H9 (cell line): Measurements from ENCODE around the gene CDK5R2. TPM values are rescaled to one million over a fixed set of nuclear protein-coding genes. Genes with fewer than 3 reads are reported as not detected.

Experiments used
- DNase-seq: peaks from one replicate; pipeline ENCODE4 v3.0.0-alpha.2; 2017
- H2AFZ ChIP-seq: one replicate; pipeline ENCODE4 v1.6.1; 2013; ENCODE audit warnings: mild to moderate bottlenecking, low read length, control low read depth, moderate library complexity
- H2AK5ac ChIP-seq: 2 replicates; pipeline ENCODE4 v1.6.1; 2013; ENCODE audit warnings: low read length, control low read depth, mixed read lengths; ENCODE audit not compliant: insufficient read length
- H2BK120ac ChIP-seq: one replicate; pipeline ENCODE4 v1.6.1; 2013; ENCODE audit warnings: low read depth, mild to moderate bottlenecking, low read length, control low read depth, inconsistent platforms; ENCODE audit not compliant: poor library complexity, severe bottlenecking
- H2BK12ac ChIP-seq: 2 replicates; pipeline ENCODE4 v1.6.1; 2013; ENCODE audit warnings: low read length, control low read depth, mixed read lengths, low read depth; ENCODE audit not compliant: insufficient read length
- H2BK15ac ChIP-seq: 2 replicates; pipeline ENCODE4 v1.6.1; 2013; ENCODE audit warnings: low read depth, low read length, control low read depth
- H2BK20ac ChIP-seq: one replicate; pipeline ENCODE4 v1.6.1; 2013; ENCODE audit warnings: low read depth, mild to moderate bottlenecking, low read length, control low read depth, inconsistent platforms; ENCODE audit not compliant: poor library complexity, severe bottlenecking
- H2BK5ac ChIP-seq: 2 replicates; pipeline ENCODE4 v1.6.1; 2013; ENCODE audit warnings: low read length, control low read depth, mixed read lengths; ENCODE audit not compliant: insufficient read length
- H3K14ac ChIP-seq: 2 replicates; pipeline ENCODE4 v1.6.1; 2013; ENCODE audit warnings: low read length, control low read depth; ENCODE audit not compliant: insufficient read depth
- H3K18ac ChIP-seq: 2 replicates; pipeline ENCODE4 v1.6.1; 2013; ENCODE audit warnings: low read depth, mild to moderate bottlenecking, mixed read lengths, low read length, control low read depth; ENCODE audit not compliant: insufficient read length
- H3K23ac ChIP-seq: 2 replicates; pipeline ENCODE4 v1.6.1; 2013; ENCODE audit warnings: low read length, control low read depth, mixed read lengths, low read depth; ENCODE audit not compliant: insufficient read length
- H3K23me2 ChIP-seq: 2 replicates; pipeline ENCODE4 v1.6.1; 2013; ENCODE audit warnings: low read depth, mild to moderate bottlenecking, mixed read lengths, low read length, control low read depth; ENCODE audit not compliant: insufficient read length, poor library complexity, severe bottlenecking
- H3K27ac ChIP-seq: 2 replicates; pipeline ENCODE4 v1.5.1; 2013; ENCODE audit warnings: low read length, control low read depth, mixed read lengths, low read depth; ENCODE audit not compliant: insufficient read length
- H3K27me3 ChIP-seq: 2 replicates; pipeline ENCODE4 v1.6.1; 2013; ENCODE audit warnings: low read length, control low read depth, inconsistent platforms; ENCODE audit not compliant: insufficient read depth
- H3K4ac ChIP-seq: 2 replicates; pipeline ENCODE4 v1.6.1; 2013; ENCODE audit warnings: low read depth, mild to moderate bottlenecking, control low read depth, inconsistent platforms, low read length, moderate library complexity
- H3K4me1 ChIP-seq: 2 replicates; pipeline ENCODE4 v1.6.1; 2013; ENCODE audit warnings: low read length, control low read depth, inconsistent platforms; ENCODE audit not compliant: insufficient read depth
- H3K4me2 ChIP-seq: 2 replicates; pipeline ENCODE4 v1.6.1; 2013; ENCODE audit warnings: low read length, control low read depth, mixed read lengths; ENCODE audit not compliant: insufficient read length, insufficient read depth
- H3K56ac ChIP-seq: 2 replicates; pipeline ENCODE4 v1.6.1; 2013; ENCODE audit warnings: low read depth, mild to moderate bottlenecking, mixed read lengths, low read length, control low read depth; ENCODE audit not compliant: insufficient read length
- H3K79me1 ChIP-seq: 2 replicates; pipeline ENCODE4 v1.6.1; 2013; ENCODE audit warnings: low read depth, mild to moderate bottlenecking, moderate library complexity, low read length, control low read depth, inconsistent platforms; ENCODE audit not compliant: insufficient read depth, poor library complexity, severe bottlenecking
- H3K79me2 ChIP-seq: 2 replicates; pipeline ENCODE4 v1.6.1; 2013; ENCODE audit warnings: low read length, control low read depth, inconsistent platforms; ENCODE audit not compliant: insufficient read depth
- H3K9ac ChIP-seq: 2 replicates; pipeline ENCODE4 v1.6.1; 2013; ENCODE audit warnings: low read length, control low read depth, mixed read lengths; ENCODE audit not compliant: insufficient read length; ENCODE audit errors: extremely low read depth
- H3K9me3 ChIP-seq: one replicate; pipeline ENCODE4 v1.6.1; 2013; ENCODE audit warnings: low read depth, low read length, inconsistent platforms; ENCODE audit not compliant: control insufficient read depth
- H3T11ph ChIP-seq: one replicate; pipeline ENCODE4 v1.6.1; 2013; ENCODE audit warnings: mild to moderate bottlenecking, low read length, control low read depth, inconsistent platforms
- H4K20me1 ChIP-seq: one replicate; pipeline ENCODE4 v1.6.1; 2013; ENCODE audit not compliant: control insufficient read depth, insufficient read length, insufficient read depth
- H4K5ac ChIP-seq: 2 replicates; pipeline ENCODE4 v1.6.1; 2013; ENCODE audit warnings: low read depth, mild to moderate bottlenecking, mixed read lengths, low read length, control low read depth; ENCODE audit not compliant: insufficient read length
- H4K8ac ChIP-seq: replicated peaks from 2 replicates; pipeline ENCODE4 v1.6.1; 2013; ENCODE audit warnings: low read length, control low read depth, mixed read lengths, low read depth; ENCODE audit not compliant: insufficient read length
- H4K91ac ChIP-seq: 2 replicates; pipeline ENCODE4 v1.6.1; 2013; ENCODE audit warnings: low read depth, mild to moderate bottlenecking, moderate library complexity, mixed read lengths, low read length, control low read depth; ENCODE audit not compliant: insufficient read length
- H3K27ac Mint-ChIP-seq, 3 experiments: 2 replicates in 2 of 3; 3 replicates in 1 of 3; pipeline ENCODE4 v1.8.0; 2020 to 2021; ENCODE audit warnings: mixed read lengths in 3 of 3, mild to moderate bottlenecking in 1 of 3, moderate library complexity in 1 of 3
- H3K27me3 Mint-ChIP-seq: 2 replicates; pipeline ENCODE4 v1.8.0; 2021; ENCODE audit warnings: low read depth, mild to moderate bottlenecking, moderate library complexity, mixed read lengths
- H3K36me3 Mint-ChIP-seq, 3 experiments: 2 replicates in 2 of 3; 3 replicates in 1 of 3; pipeline ENCODE4 v1.8.0; 2020 to 2021; ENCODE audit warnings: low read depth in 3 of 3, mixed read lengths in 3 of 3; ENCODE audit not compliant: insufficient read depth in 1 of 3
- H3K4me1 Mint-ChIP-seq, 2 experiments: 2 replicates each; pipeline ENCODE4 v1.8.0; 2020; ENCODE audit warnings: mixed read lengths in 2 of 2
- H3K4me3 Mint-ChIP-seq, 2 experiments: 2 replicates in 1 of 2; 3 replicates in 1 of 2; pipeline ENCODE4 v1.8.0; 2020 to 2021; ENCODE audit warnings: mild to moderate bottlenecking in 2 of 2, mixed read lengths in 2 of 2, moderate library complexity in 1 of 2
- H3K9me3 Mint-ChIP-seq, 2 experiments: 2 replicates in 1 of 2; 3 replicates in 1 of 2; pipeline ENCODE4 v1.8.0; 2020; ENCODE audit warnings: mild to moderate bottlenecking in 2 of 2, mixed read lengths in 2 of 2, moderate library complexity in 1 of 2
- CTCF ChIP-seq: fragments of 200-600 bp; sonication (generic); conservative IDR thresholded peaks from 3 replicates; pipeline ENCODE4 v1.8.0; 2021; ENCODE audit warnings: antibody characterized with exemption, mild to moderate bottlenecking
- WGBS: extraction: QIAGEN DNeasy Blood & Tissue Kit; methylation state at CpG from one replicate; pipeline ENCODE4 v1.1.7; 2013; ENCODE audit warnings: missing lambda C conversion rate, low lambda C conversion rate, mixed read lengths; ENCODE audit not compliant: insufficient read length; ENCODE audit errors: extremely low coverage; 5-methylcytosine and 5-hydroxymethylcytosine counted together
- total RNA-seq: library from RNA; stranded (reverse); gene quantifications from 2 replicates; pipeline ENCODE4 v1.2.1, GENCODE V29; 2021

The CDK5R2 gene
- total RNA-seq, 1 experiment from 2014 or later, result 0.26 TPM

- Histone ChIP-seq H2BK5ac (no peak overlapping the region), H2BK15ac (no peak overlapping the region), H2AFZ (no peak overlapping the region), H4K20me1 (no peaks in the 10 kb centered on the region), H3K79me1 (no peaks in the 10 kb centered on the region), H3K79me2 (no peaks in the 10 kb centered on the region), H3K4me2 (no peak overlapping the region), H3K4me1 (no peaks in the 10 kb centered on the region), H4K8ac (no peak overlapping the region), H4K5ac (no peak overlapping the region), H3K23ac (no peak overlapping the region), H3T11ph (no peak overlapping the region), H3K56ac (no peak overlapping the region), H2BK12ac (no peak overlapping the region), H3K18ac (no peak overlapping the region), H2BK120ac (no peak overlapping the region), H3K23me2 (no peaks in the 10 kb centered on the region), H3K4ac (no peak overlapping the region), H2BK20ac (no peak overlapping the region), H3K14ac (no peak overlapping the region), H3K9me3 (no peaks in the 10 kb centered on the region), H3K27me3 (peaks cover 98% of the 10 kb centered on the region), H2AK5ac (no peak overlapping the region), H3K9ac (no peak overlapping the region), H4K91ac (no peak overlapping the region), H3K27ac (no peak overlapping the region)
- Mint-ChIP-seq H3K9me3 (peaks cover 2 to 10% of the 10 kb centered on the region in 2 experiments; a peak in 4 of 5 replicates), H3K27me3 (peaks cover 99% of the 10 kb centered on the region), H3K27ac (no peak overlapping the region), H3K4me1 (peaks cover 6 to 18% of the 10 kb centered on the region in 2 experiments), H3K36me3 (no peaks in the 10 kb centered on the region; a peak in 1 of 7 replicates), H3K4me3 (no peak overlapping the region; a peak in 1 of 5 replicates)
- peak; percentile 43 for DNase-seq
- WGBS, result no CpG with 5 or more reads among the region's 44 CpGs
- TF ChIP-seq CTCF, result no peak
Observed at GRCh38 chr2:218992703-218993344, 33.4 kb downstream of the CDK5R2 start.
